DND-41 (cell line): ENCODE results near the gene KIF26A.

Experiments
- ATAC-seq: fragments of 200-7000 bp; cut with Tn5 transposase; 3 replicates; pipeline ENCODE4 v1.9.1; 2021; ENCODE audit warnings: low read depth; ENCODE audit not compliant: insufficient read depth
- DNase-seq: peaks from one replicate; pipeline ENCODE4 v3.0.0-alpha.2; 2020
- H2AFZ ChIP-seq: 2 replicates; pipeline ENCODE4 v1.6.0; 2012; ENCODE audit warnings: low read depth, low read length
- H3K27ac ChIP-seq: 2 replicates; pipeline ENCODE4 v1.5.1; 2012; ENCODE audit warnings: low read length, inconsistent platforms
- H3K27me3 ChIP-seq: fragments of 200-600 bp; sonication (generic); 2 replicates; pipeline ENCODE4 v1.6.0; 2012; ENCODE audit warnings: low read length, mild to moderate bottlenecking, inconsistent platforms; ENCODE audit not compliant: insufficient read depth, poor library complexity
- H3K36me3 ChIP-seq: 2 replicates; pipeline ENCODE4 v1.5.1; 2012; ENCODE audit warnings: low read length, inconsistent platforms; ENCODE audit not compliant: insufficient read depth
- H3K4me1 ChIP-seq: 2 replicates; pipeline ENCODE4 v1.5.1; 2012; ENCODE audit warnings: mild to moderate bottlenecking, low read length; ENCODE audit not compliant: insufficient read depth
- H3K4me2 ChIP-seq: 2 replicates; pipeline ENCODE4 v1.6.0; 2012; ENCODE audit warnings: mild to moderate bottlenecking, moderate library complexity, low read length, inconsistent platforms; ENCODE audit not compliant: insufficient read depth
- H3K4me3 ChIP-seq, 2 experiments: fragments of 200-600 bp in 1 of 2; shearing (Covaris generic) in 1 of 2; 2 replicates each; pipeline ENCODE4 v1.5.1; 2012 to 2016; ENCODE audit warnings: inconsistent platforms in 2 of 2, low read length in 2 of 2, mild to moderate bottlenecking in 2 of 2, low read depth in 1 of 2, moderate library complexity in 1 of 2
- H3K79me2 ChIP-seq: 2 replicates; pipeline ENCODE4 v1.6.0; 2012; ENCODE audit warnings: low read length, inconsistent platforms; ENCODE audit not compliant: insufficient read depth
- H3K9ac ChIP-seq: 2 replicates; pipeline ENCODE4 v1.6.0; 2012; ENCODE audit warnings: low read depth, mild to moderate bottlenecking, inconsistent platforms, low read length, moderate library complexity
- H3K9me3 ChIP-seq: 2 replicates; pipeline ENCODE4 v1.5.1; 2012; ENCODE audit warnings: low read length, moderate library complexity, mild to moderate bottlenecking, inconsistent platforms; ENCODE audit not compliant: insufficient read depth, severe bottlenecking
- H4K20me1 ChIP-seq: 2 replicates; pipeline ENCODE4 v1.6.0; 2012; ENCODE audit warnings: low read length; ENCODE audit not compliant: insufficient read depth
- CTCF ChIP-seq: IDR thresholded peaks from 2 replicates; pipeline ENCODE4 v1.5.1; 2012; ENCODE audit warnings: borderline replicate concordance, low read length, moderate library complexity, mild to moderate bottlenecking; ENCODE audit not compliant: poor library complexity, severe bottlenecking; ENCODE audit errors: extremely low read depth
- EZH2 ChIP-seq: IDR thresholded peaks from 3 replicates; pipeline ENCODE4 v1.6.1; 2012; ENCODE audit warnings: borderline replicate concordance, low read depth, mild to moderate bottlenecking, moderate library complexity, low read length, inconsistent platforms; ENCODE audit not compliant: severe bottlenecking

KIF26A gene

GRCh38 chr14:104159990-104160389, 21.6 kb downstream of the KIF26A start:
- Histone ChIP-seq H2AFZ (no peak overlapping the region), H3K9ac (no peak overlapping the region), H3K36me3 (no peaks in the 10 kb centered on the region), H3K4me3 (no peak overlapping the region), H3K27me3 (no peaks in the 10 kb centered on the region), H3K27ac (no peak overlapping the region), H3K79me2 (no peaks in the 10 kb centered on the region), H3K9me3 (no peaks in the 10 kb centered on the region), H3K4me1 (no peaks in the 10 kb centered on the region), H4K20me1 (peaks cover 5% of the 10 kb centered on the region; the same call in 1 of the 2 replicates), H3K4me2 (no peak overlapping the region)
- DNase-seq, result no peak
- TF ChIP-seq EZH2 (no peak), CTCF (no peak)
- no peak for ATAC-seq

- Histone ChIP-seq H3K4me1 (no peaks in the 10 kb centered on the region), H3K9me3 (no peaks in the 10 kb centered on the region), H4K20me1 (peaks cover 6% of the 10 kb centered on the region; the same call in 1 of the 2 replicates), H3K27me3 (no peaks in the 10 kb centered on the region), H3K27ac (no peak overlapping the region), H3K79me2 (no peaks in the 10 kb centered on the region), H3K9ac (no peak overlapping the region), H3K4me2 (no peak overlapping the region), H2AFZ (no peak overlapping the region), H3K36me3 (no peaks in the 10 kb centered on the region), H3K4me3 (no peak overlapping the region)
- no peak for DNase-seq
- TF ChIP-seq CTCF (no peak), EZH2 (no peak)
- no peak for ATAC-seq
Observed at GRCh38 chr14:104161602-104162367, 23.4 kb downstream of the KIF26A start.

GRCh38 chr14:104162495-104162894, 24.1 kb downstream of the KIF26A start:
- no peaks in the 10 kb centered on the region for H3K27me3 ChIP-seq
- H2AFZ ChIP-seq, result no peak overlapping the region
- H4K20me1 ChIP-seq, result peaks cover 6% of the 10 kb centered on the region; the same call in 1 of the 2 replicates
- H3K36me3 ChIP-seq, result no peaks in the 10 kb centered on the region
- no peak for ATAC-seq
- no peak overlapping the region for H3K4me3 ChIP-seq
- no peaks in the 10 kb centered on the region for H3K4me1 ChIP-seq
- H3K9ac ChIP-seq, result no peak overlapping the region
- no peak for DNase-seq
- no peak overlapping the region for H3K27ac ChIP-seq
- H3K9me3 ChIP-seq, result no peaks in the 10 kb centered on the region
- TF ChIP-seq EZH2 (no peak), CTCF (no peak)
- no peak overlapping the region for H3K4me2 ChIP-seq
- no peaks in the 10 kb centered on the region for H3K79me2 ChIP-seq

GRCh38 chr14:104163541-104163940, 25.2 kb downstream of the KIF26A start:
- Histone ChIP-seq H3K27me3 (no peaks in the 10 kb centered on the region), H3K4me3 (no peak overlapping the region), H3K36me3 (no peaks in the 10 kb centered on the region), H3K9me3 (no peaks in the 10 kb centered on the region), H3K27ac (no peak overlapping the region), H3K4me1 (no peaks in the 10 kb centered on the region), H2AFZ (no peak overlapping the region), H3K9ac (no peak overlapping the region), H3K79me2 (no peaks in the 10 kb centered on the region), H3K4me2 (no peak overlapping the region), H4K20me1 (peaks cover 6% of the 10 kb centered on the region; the same call in 1 of the 2 replicates)
- DNase-seq (no peak), ATAC-seq (no peak)
- TF ChIP-seq CTCF (no peak), EZH2 (no peak)
